Fibroblast of peridontal ligament (primary cell): ENCODE measurements around the gene CDH13.

Experiments
- DNase-seq: peaks from one replicate; pipeline ENCODE4 v3.0.0-alpha.2; 2010; ENCODE audit errors: extremely low read depth

CDH13 gene

DNA sequence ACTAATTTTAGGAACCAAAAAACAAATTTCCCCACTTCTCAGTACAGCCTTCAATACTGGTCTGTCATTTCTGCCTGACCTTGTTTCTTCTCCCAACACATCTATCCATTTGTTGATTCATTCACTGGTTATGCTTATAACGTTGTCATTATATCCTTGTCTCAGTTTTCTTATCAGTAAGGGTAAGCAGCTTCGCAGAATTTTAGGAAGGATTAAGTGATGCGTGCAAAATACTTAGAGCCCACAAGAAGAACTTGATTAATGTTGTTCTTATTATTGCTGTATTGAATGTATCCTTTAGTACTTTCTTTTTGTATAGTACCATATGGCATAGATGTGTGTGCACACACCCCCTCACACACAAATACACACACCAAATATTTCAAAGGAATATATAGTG is 777.5 kb downstream of the CDH13 start:
- DNase-seq: no peak

DNA sequence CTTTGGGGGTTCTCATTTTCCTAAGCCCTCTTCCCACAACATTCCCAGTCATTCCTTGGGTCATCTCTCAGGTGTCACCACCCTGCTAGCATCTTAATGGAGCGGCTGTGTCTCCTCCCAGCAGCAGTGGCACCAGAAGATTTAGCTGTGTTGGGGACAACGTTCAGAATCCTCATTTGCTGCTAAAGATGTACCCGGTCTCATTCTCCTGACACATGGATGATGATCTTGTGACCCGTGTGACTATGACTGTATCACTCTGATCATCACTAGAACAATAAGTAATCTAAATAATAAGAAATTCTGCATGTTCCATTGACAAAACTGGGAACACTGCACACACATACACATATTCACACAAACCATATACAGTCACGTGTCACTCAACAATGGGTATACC is 781.2 kb downstream of the CDH13 start:
- no peak for DNase-seq

DNA sequence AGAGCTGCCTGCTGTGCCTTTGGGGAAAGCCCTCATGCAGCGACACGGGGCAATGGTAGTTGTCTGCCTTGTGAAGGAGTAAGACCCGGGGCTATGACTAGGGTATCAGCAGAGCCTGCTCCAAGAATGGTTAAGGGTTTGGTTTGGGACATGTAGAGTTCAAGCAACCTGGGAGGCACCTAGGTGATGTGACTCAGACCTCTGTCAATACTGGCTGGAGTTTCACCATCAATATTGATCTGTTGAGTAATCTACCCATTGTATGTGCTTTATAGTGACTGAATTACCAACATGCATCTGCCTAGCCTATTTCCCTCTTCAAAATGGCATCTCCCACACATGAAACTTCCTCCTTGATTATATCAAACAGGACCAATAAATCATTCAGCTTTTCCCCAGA is 782.6 kb downstream of the CDH13 start:
- no peak for DNase-seq

DNA sequence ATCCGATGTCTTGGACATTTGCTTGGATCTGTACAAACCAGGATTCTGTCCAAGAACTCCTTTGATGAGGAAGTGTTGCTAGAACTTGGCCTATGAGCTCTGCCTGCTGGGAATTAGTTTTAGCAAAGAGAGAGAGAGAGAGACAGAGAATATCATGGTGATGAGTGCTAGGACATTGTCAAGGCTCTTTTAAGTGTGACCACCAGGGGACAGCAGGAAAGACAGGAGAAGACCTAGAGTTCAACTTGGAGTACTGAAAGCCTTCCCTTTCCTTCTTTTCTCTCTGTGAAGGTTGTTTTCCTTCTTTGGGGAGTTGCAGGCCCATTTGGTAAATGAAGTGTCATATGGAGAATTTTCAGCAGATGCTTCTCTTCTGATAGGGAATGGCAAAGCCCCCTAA is 791.8 kb downstream of the CDH13 start:
- DNase-seq: no peak

DNA sequence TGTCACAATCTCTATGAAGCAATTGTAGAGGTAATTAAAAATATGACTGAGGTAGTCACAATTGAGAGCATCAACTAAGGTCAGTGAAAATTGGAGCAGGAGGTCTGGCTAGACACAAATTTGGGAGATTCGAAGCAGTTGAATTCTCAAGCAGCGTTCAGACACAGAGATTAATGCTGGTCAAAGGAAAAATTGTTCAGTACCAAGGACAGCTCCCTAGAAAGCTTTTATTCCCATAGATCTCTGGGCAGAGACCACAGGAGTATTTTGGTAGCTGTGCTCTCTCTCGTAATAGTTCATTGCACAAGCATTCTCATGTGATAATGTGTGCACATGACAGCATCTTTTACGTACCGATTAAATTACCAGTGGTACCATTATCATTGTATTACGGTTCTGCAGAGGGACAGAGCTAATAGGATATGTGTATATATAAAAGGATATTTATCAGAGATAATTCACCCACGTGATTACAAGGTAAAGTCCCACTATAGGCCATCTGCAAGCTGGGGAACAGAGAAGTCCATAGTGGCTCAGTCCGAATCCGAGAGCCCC is 793.5 kb downstream of the CDH13 start:
- DNase-seq: peak; percentile 50

DNA sequence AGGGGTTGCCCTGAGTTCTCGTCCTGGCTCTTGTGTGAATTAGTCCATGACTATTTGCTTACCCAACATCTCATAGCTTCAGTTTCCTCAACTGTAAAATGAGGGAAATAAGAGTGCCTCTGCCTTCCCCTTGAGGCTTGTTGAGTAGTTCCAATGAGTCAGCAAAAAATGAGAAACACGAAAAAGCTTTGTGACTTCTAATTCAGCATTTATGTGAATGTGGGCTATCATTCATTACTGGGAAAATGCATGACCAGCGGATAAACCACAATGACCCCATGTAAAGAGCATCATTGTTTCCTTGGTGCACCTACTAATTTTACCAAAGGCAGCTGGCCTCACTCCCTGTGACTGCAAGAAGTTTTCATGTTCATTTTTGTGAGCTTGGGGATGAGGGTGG is 806.4 kb downstream of the CDH13 start:
- DNase-seq: peak; percentile 15

DNA sequence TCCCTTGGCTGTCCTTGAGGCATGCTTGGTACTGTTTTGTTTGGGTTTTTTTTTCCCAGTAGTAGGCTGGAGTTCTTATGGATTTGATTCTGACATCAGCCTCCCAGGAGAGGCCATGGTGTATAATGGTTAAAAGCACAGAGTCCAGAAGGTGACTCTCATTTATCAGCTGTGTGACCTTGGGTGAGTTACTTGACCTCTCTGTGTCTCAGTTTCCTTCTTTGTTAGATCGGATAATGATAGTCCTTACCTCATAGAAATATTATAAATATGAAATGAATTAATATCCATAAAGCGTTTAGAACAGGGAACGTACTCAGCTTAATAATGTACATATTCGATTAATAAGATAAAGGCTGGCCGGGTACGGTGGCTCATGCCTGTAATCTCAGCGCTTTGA is 810.3 kb downstream of the CDH13 start:
- no peak for DNase-seq

DNA sequence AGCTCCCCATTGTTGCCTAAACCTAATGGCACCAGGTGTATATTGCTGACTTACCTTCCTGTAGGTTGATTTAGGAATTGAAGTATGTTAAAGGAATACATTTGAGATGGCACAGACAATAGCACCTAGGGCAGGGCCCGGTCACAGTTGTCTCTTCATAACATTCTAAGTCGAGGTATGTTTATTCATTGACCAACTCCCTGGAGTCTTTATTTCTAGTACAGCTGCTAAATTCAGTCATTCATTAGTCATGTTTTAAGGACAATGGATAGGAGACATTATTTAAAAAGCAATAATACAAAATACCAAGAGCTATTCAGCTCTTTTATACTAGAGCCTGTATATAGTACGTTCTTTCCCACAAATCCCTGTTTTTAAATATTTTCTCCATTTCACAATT is 811.6 kb downstream of the CDH13 start:
- no peak for DNase-seq

DNA sequence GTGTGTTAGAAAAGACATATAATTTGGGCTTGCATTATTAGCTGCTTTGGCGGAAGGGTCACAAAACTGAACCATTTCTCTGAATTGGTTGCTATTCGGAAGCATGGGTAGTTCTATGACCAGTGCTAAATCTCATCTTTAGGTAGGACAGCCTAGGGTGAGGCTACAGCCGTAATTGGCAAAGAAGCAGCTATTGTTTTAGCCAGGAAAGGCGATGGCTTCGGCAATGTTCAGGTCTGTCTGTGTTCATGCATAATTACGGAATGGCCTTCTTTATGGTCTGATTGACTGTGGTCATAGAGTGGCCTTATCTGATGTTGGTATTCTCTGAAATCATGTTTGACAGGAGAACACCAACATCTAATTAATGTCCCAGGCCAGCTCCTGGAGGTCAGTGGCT is 812.6 kb downstream of the CDH13 start:
- DNase-seq: no peak

DNA sequence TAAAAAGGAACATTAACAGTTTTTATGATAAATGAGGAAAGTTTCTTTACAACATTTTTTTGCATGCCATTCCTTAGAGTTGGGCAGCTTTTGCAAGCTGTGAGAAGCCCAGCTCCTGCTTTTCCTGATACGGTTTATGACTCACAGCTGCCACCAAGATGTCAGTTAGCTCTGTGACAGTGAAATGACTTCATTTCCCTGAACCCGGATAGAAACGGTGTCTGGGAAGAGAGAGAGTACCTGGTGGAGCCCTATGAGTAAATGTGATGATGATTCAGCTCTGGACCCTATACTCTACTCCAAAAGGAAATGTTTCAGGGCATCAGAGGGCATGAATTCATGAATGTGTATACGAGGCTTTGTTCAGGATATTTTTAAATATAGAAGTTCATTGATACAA is 814.7 kb downstream of the CDH13 start:
- DNase-seq: no peak

DNA sequence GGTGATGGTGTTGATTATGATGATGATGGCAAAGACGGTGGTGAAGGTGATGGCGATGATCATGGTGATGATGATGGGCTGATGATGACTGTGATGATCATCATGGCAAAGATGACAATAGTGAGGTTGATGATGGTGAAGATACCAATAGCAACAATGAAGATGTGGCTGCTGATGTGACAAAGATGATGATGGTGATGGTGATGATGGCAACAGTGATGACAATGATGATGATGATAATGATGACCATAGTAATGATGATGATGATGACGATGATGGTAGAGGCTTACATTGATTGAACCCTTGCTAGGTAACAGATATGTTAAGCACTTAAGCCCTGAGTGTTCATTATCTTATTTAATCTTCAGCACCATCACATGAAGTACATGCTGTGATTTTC is 817.2 kb downstream of the CDH13 start:
- no peak for DNase-seq

DNA sequence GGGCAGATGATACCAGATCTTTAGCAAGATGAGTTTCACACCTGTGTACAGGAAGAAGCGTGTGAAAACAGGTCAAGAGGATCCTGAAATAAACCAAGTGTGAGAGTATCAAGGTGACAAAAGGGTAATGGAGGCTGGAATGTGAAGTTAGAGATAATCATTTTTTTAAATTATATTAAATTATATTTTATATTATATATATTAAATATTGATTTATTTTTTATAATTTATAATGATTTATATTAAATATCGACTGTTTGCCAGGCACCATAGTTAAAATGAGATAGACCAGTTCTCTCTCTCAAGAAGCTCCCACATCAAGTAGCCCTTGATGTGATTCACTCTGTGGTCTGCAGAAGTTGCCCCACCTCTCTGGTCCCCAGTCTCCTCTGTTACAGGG is 820.8 kb downstream of the CDH13 start:
- no peak for DNase-seq

DNA sequence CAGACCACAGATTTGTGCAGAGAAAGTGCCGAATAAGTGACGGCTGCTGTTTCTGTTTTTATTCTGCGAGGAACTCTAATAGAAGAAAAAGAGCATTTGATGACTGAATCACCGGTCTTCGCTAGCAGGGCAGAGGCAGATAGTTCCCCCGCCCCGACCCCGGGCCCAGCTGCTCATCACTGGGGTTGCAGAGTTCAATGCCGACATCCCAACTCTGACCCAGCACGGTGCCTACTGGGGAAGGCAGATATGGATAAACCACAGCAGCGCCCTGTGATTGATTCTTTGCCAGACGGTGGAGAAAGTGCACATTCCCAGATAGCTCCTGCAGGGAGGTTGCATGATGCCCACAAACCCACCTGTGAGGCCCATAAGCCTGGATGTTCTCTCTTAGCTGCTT is 823.1 kb downstream of the CDH13 start:
- DNase-seq: no peak

DNA sequence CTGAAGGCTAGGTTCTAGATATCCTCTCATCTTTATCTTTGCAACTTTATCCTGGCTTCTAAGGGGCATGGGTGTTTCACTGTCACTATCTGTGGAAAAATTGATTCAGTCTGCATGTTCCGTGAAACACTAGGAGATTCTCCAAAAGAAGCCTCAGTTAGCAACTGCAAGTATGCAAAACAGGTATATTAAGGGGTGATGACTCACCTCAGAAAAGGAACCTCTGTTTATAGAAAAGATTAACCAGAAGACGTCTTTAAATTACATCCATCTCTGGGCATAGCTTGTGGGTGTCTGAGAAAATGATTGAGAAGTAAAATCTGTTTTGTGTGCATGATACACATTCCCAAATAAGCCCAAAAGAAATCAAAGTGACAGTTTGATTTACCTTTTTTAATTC is 827.2 kb downstream of the CDH13 start:
- no peak for DNase-seq

DNA sequence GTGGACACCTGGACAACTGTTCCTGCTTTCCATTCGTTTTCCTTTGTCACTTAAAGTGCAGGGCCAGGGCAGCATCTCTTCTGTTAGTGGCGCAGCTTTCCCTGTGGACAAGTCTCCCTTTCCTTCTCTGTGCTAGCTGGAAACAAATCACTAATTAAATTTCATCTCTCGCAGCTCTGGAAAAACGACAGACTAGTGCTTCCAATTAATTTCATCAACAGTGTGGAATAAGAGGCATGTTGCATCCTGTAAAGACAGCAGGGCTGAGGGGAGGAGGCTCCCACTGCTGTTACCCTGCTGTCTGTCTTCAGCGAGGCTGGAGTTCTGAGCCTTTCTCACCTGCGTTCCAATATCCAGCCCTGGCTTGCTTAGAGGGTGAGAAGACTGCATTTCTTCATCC is 828.9 kb downstream of the CDH13 start:
- DNase-seq: no peak

DNA sequence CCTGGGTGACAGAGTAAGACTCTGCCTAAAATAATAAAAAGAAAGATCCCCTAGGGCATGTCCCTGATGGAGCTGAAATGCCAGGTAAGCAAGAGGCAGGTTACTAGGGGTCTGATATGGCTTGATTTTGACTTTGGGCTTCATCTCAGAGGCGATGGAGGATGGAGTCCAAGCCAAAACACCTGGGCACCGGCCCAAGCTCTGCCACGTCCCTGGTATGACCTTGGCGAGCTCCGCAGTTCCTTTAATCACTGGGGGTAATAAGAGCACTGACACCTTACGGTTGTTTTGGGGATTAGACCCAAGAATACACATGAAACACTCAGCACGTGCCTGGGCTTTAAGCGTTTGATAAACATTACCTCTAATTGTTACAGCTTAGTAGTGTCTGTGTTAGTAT is 830.2 kb downstream of the CDH13 start:
- DNase-seq: no peak

DNA sequence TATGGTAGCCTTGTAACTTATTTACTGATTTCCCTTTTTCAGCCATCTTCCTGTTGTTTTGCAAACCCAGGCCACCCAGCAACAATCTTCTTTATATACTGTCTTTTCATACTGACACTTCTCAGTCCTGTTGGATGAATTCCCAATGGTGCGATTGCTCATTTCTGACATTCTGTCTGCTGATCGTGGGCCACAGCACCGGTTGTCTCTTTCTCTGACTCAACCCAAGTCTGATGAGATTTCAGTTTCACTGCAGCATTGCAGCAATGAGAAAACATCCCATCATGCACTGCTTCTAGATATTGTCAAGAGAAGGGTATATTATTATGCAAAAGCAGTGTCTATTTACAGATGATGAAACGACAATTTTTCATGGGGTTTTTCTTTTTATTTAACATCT is 831.8 kb downstream of the CDH13 start:
- DNase-seq: peak; percentile 61

DNA sequence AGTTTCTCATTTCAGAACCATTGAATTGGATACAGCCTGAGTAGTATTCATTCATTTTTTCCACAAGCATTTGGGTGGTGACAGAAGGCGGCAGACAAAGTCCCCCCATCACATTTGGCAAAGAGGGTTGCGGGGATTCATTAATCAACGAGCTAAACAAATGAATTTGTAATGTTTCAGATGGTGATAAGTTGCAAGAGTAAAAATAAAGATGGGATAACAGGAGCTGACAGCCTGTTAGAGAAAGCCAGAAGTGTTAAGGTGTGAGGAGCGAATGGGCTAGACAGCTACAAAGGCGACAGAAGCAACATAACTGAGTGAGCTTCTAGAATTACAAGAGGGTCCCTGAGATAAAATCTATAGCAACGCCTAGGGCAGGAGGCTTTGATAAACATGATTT is 838.2 kb downstream of the CDH13 start:
- no peak for DNase-seq

DNA sequence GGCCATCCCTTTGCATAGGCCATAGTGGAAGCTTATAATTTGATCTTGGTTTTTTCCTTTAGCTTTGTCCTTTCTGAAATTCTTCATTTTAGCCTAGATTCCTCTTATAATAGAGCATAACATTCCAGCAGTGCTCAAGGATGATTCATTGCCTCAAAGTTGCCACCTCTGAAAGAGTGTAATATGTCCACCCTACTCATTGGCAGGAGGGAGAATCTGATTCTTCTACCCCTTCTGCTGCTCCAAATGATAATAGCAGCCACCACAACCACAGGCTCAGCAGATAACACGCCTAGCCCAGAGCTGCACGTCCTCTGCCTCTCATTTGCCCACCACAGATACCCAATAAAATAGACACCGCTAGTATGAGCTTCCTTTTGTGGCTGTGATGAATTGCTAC is 843.6 kb downstream of the CDH13 start:
- DNase-seq: peak; percentile 45

DNA sequence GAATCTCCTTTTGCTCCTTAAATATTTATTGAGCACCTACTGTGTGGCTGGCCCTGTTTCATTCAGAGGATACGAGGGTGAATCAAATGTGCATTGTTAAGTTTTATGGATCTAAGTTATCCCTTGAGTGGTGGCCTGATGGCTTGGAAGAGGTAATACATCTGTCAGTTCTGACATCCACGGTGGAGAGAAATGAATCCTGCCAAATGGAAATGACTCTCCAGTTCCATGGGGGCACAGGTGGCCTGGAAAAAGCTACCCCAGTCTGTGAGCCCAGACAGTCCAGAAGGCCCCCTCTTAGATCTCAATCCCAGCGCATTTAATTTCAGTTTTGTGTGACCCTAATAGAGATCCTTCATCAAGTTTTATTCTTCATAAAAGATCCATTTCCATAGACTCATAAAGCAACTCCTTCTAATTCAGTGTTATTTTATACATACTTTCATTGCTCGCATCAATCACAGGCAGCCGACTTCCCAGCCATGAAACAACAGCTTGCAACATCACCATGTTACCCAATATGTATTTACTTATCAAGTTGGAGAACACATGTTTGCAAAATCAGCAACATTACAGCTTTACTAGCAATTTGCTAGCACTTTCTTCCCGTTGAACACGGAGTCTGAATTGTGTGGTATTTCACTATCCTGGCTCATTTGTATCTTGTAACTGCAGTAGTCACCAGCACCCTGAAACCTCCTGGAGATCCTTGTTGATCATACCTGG is 846.2 kb downstream of the CDH13 start:
- DNase-seq: peak; percentile 40

DNA sequence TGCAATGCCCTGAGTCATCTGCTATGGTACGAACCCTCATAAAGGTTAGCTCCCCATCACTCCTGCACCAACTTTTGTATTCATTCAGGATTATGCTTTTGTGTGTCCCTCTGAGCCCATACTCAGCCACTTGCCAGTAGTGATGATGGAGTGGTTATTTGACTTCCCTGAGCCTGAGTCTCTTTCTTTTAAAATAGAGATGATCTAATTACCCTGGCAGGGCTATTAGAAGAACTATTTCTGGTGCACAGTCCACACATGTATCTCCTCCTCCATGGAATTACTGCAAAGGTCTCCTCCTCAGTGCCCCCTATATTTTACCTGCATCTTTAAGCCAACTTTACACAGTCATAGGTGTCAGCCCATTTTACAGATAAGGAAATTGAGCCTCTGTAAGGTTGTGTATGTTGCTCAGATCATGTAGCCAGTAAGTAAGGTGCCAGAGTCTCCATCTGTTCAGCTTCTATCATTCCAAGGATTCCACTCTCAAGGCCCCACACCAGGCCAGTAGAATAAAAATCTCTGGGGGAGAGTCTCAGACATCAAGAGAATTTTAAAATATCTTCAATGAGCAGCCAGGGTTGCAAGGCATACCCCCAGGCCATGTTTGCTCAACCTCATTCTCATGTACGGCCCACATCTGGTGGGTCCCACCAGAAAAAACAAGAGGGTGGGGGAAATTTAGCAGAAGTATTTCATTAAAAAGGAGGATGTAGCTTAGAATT is 847.3 kb downstream of the CDH13 start:
- no peak for DNase-seq

DNA sequence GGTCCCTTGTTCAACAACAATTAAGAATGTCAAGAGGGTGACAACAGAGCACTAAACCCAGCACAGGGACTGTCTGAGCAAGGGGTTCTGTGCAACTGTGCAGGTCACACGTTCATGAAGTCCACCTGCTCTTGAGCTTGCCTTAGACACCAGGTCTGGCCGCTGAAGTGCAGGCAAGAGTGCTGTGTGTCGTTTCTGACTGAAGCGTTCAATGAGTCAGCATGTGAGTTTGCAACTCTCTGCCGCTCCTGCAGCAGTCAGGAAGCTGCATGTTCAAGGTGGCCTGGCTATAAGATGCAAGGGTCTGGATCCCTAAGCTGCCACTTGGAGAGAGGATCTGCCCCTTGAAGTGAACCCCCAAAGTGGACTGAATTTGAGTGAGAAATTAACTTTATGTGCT is 848.3 kb downstream of the CDH13 start:
- no peak for DNase-seq

DNA sequence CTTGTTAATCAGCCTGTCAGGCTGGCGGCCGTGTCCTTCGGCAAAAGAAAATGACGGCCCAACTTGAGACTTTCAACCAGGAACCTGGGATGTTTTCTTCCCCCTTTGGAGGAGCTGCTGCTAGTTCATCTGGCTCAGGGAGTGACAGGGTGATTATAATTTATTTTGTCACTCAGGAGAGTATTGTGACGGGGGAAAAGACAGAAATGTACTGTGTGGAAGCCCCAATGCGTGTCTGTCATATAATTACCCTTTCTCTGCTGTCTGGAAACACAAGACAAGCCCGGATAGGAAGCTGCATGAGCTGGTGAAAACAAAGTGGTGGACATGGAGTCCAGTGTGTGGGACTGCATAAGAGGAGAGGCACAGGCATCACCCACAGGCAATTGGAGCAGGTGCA is 854.8 kb downstream of the CDH13 start:
- no peak for DNase-seq
